Ishikawa (cell line): ENCODE measurements around the gene RCOR1.

Experiments used
- CEBPB ChIP-seq: IDR thresholded peaks from 2 replicates; pipeline ENCODE4 v1.6.1; 2012
- CREB1 ChIP-seq: IDR thresholded peaks from 2 replicates; pipeline ENCODE4 v1.6.1; 2012; ENCODE audit warnings: low read depth
- EGR1 ChIP-seq: IDR thresholded peaks from 2 replicates; pipeline ENCODE4 v1.6.1; 2012
- EP300 ChIP-seq: IDR thresholded peaks from 2 replicates; pipeline ENCODE4 v1.6.1; 2012; ENCODE audit warnings: borderline replicate concordance
- FOXM1 ChIP-seq: IDR thresholded peaks from 2 replicates; pipeline ENCODE4 v1.6.1; 2012; ENCODE audit warnings: low read depth, borderline replicate concordance
- MAX ChIP-seq: IDR thresholded peaks from 2 replicates; pipeline ENCODE4 v1.6.1; 2012
- NFIC ChIP-seq: IDR thresholded peaks from 2 replicates; pipeline ENCODE4 v1.6.1; 2012
- RAD21 ChIP-seq: IDR thresholded peaks from 2 replicates; pipeline ENCODE4 v1.6.1; 2012; ENCODE audit warnings: low read depth
- TAF1 ChIP-seq: IDR thresholded peaks from 2 replicates; pipeline ENCODE4 v1.6.1; 2012; ENCODE audit warnings: low read depth, mild to moderate bottlenecking
- TCF12 ChIP-seq: IDR thresholded peaks from 2 replicates; pipeline ENCODE4 v1.6.1; 2012; ENCODE audit warnings: low read depth
- TEAD4 ChIP-seq: IDR thresholded peaks from 2 replicates; pipeline ENCODE4 v1.6.1; 2012
- USF1 ChIP-seq: IDR thresholded peaks from 2 replicates; pipeline ENCODE4 v1.6.1; 2012
- YY1 ChIP-seq: IDR thresholded peaks from 2 replicates; pipeline ENCODE4 v1.6.1; 2012; ENCODE audit warnings: low read depth
- ZBTB7A ChIP-seq: IDR thresholded peaks from 2 replicates; pipeline ENCODE4 v1.6.1; 2012; ENCODE audit warnings: low read depth
- TF ChIP-seq, protein P1 (sequence below): IDR thresholded peaks from 2 replicates; pipeline ENCODE4 v1.6.1; 2012; ENCODE audit warnings: low read depth, mild to moderate bottlenecking

RCOR1 gene

GRCh38 chr14:102697501-102697900 lies 105.1 kb downstream of the RCOR1 start:
- no peak for TF ChIP-seq NFIC
- no peak for TF ChIP-seq EGR1
- TF ChIP-seq RAD21: no peak
- no peak for TF ChIP-seq USF1
- no peak for TF ChIP-seq CREB1
- TF ChIP-seq TAF1: no peak
- no peak for TF ChIP-seq CEBPB
- TF ChIP-seq YY1: no peak
- TF ChIP-seq MAX: no peak
- TF ChIP-seq TCF12: no peak

DNA sequence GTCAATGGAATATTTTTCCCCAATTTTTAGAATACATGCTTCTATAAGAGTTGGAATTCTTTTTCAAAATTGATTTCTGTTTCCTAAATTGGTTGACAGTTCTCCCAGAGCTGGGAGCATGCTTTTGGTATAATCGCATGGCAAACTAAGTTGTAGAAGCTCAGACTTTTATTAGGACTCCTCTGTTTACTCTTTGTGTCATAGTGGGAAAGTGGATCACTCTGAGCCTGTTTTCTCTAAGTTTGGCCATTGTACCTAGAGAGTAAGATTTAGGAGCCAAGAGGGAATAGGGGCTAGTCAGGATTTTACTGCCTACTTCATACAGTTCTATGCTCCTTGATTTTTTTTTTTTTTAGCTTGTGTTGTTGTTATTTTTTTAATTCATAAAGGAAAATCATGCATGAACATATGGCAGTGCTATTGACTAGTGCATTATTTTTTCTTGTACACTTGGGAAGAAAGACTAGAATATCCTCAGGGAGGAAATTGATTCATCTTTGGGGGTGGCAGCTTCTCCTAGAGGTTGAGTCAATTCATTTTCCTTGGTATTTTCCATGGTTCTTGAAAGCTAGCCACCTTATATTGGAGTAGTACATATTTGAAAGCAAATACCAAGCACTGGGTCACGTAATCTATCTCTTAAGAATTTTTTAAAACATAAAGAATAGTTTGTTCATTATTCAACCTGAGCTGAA lies 107.1 kb downstream of the RCOR1 start:
- TF ChIP-seq TEAD4 (no peak), EP300 (no peak), TAF1 (no peak), USF1 (no peak), EGR1 (no peak), ZBTB7A (no peak), YY1 (no peak), MAX (no peak), CREB1 (no peak), RAD21 (no peak), FOXM1 (no peak), NFIC (no peak), CEBPB (no peak), TCF12 (no peak)
- TF ChIP-seq, protein P1, sequence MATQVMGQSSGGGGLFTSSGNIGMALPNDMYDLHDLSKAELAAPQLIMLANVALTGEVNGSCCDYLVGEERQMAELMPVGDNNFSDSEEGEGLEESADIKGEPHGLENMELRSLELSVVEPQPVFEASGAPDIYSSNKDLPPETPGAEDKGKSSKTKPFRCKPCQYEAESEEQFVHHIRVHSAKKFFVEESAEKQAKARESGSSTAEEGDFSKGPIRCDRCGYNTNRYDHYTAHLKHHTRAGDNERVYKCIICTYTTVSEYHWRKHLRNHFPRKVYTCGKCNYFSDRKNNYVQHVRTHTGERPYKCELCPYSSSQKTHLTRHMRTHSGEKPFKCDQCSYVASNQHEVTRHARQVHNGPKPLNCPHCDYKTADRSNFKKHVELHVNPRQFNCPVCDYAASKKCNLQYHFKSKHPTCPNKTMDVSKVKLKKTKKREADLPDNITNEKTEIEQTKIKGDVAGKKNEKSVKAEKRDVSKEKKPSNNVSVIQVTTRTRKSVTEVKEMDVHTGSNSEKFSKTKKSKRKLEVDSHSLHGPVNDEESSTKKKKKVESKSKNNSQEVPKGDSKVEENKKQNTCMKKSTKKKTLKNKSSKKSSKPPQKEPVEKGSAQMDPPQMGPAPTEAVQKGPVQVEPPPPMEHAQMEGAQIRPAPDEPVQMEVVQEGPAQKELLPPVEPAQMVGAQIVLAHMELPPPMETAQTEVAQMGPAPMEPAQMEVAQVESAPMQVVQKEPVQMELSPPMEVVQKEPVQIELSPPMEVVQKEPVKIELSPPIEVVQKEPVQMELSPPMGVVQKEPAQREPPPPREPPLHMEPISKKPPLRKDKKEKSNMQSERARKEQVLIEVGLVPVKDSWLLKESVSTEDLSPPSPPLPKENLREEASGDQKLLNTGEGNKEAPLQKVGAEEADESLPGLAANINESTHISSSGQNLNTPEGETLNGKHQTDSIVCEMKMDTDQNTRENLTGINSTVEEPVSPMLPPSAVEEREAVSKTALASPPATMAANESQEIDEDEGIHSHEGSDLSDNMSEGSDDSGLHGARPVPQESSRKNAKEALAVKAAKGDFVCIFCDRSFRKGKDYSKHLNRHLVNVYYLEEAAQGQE: no peak

GRCh38 chr14:102708494-102708893 lies 116.0 kb downstream of the RCOR1 start:
- TF ChIP-seq FOXM1: no peak
- TF ChIP-seq CREB1: no peak
- TF ChIP-seq, protein P1: no peak
- no peak for TF ChIP-seq CEBPB
- no peak for TF ChIP-seq TEAD4
- TF ChIP-seq RAD21: no peak
- TF ChIP-seq NFIC: no peak
- TF ChIP-seq TAF1: no peak
- no peak for TF ChIP-seq USF1
- no peak for TF ChIP-seq YY1
- no peak for TF ChIP-seq MAX

GRCh38 chr14:102711207-102711606 lies 118.8 kb downstream of the RCOR1 start:
- no peak for TF ChIP-seq TEAD4
- no peak for TF ChIP-seq RAD21
- no peak for TF ChIP-seq ZBTB7A
- no peak for TF ChIP-seq TCF12
- no peak for TF ChIP-seq CREB1
- TF ChIP-seq, protein P1: no peak
- no peak for TF ChIP-seq MAX
- no peak for TF ChIP-seq USF1
- no peak for TF ChIP-seq EGR1
- no peak for TF ChIP-seq CEBPB
- no peak for TF ChIP-seq YY1
- no peak for TF ChIP-seq TAF1
- TF ChIP-seq FOXM1: no peak
- TF ChIP-seq NFIC: no peak
- TF ChIP-seq EP300: no peak
